ENCODE data around the gene ATP2B2.

DNA sequence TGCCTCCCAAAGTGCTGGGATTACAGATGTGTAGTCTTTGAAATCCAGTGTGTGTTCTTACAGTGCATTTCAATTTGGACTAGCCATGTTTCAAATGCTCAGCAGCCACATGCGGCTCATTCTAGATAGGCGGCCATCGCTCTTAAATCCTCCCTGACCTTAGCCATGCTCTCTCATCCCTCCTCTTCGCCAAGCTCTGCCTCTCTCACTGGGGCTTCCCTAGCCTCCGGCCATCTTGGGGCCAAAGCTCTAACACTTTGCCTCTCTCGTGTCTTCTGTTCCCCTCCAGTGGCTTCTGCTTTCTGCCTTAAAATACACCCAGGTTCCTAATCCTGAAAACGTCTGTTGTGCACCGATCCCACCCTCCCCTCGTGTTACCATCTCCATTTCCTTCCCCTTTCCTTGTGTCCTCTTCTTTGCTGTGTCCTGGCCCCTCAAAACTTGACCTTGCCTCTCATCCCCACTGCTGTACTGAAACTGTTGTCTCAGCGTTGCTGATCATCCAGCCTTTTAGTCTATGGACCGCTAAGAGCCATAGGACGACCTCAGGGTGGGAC is 211.3 kb downstream of the ATP2B2 start:
- TF ChIP-seq, protein P1, sequence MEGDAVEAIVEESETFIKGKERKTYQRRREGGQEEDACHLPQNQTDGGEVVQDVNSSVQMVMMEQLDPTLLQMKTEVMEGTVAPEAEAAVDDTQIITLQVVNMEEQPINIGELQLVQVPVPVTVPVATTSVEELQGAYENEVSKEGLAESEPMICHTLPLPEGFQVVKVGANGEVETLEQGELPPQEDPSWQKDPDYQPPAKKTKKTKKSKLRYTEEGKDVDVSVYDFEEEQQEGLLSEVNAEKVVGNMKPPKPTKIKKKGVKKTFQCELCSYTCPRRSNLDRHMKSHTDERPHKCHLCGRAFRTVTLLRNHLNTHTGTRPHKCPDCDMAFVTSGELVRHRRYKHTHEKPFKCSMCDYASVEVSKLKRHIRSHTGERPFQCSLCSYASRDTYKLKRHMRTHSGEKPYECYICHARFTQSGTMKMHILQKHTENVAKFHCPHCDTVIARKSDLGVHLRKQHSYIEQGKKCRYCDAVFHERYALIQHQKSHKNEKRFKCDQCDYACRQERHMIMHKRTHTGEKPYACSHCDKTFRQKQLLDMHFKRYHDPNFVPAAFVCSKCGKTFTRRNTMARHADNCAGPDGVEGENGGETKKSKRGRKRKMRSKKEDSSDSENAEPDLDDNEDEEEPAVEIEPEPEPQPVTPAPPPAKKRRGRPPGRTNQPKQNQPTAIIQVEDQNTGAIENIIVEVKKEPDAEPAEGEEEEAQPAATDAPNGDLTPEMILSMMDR (IDR thresholded peaks at IDR 0.05): no peak
- no peak for TF ChIP-seq POLR2A (IDR thresholded peaks at IDR 0.05)

Measured in thyroid gland (tissue), 4 donors.